HG03565 (cell line): ENCODE data around the gene SPDYE4.

ENCODE experiments used
- ATAC-seq: cut with Tn5 transposase; IDR thresholded peaks from one replicate; pipeline ENCODE4 v1.9.1; 2021; ENCODE audit warnings: mild to moderate bottlenecking, moderate library complexity; ENCODE audit not compliant: unreplicated experiment

Gene SPDYE4

DNA sequence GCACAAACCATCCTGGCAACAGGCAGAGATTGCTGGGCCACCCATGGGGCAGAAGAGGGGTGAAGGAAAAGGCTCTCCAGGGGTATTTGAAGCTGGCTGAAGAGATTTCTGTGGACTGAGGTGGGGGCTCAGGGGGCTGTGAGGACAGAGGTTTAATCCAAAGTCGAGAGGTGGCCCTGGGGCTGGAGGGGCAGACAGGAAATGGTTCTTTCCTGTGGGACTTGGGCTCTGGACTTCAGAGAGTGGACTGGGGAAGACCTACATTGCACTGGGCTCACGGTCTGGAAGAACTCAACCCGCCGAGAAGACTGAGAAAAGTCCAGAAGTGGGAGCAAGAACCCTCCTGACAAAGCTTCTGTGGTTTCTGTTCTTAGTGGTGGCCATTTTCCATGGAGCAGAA lies 16.6 kb downstream of the SPDYE4 start:
- ATAC-seq, result no peak

GRCh38 chr17:8741366-8741765 lies 17.0 kb downstream of the SPDYE4 start:
- no peak for ATAC-seq

GRCh38 chr17:8740486-8740885 lies 17.9 kb downstream of the SPDYE4 start:
- no peak for ATAC-seq

DNA sequence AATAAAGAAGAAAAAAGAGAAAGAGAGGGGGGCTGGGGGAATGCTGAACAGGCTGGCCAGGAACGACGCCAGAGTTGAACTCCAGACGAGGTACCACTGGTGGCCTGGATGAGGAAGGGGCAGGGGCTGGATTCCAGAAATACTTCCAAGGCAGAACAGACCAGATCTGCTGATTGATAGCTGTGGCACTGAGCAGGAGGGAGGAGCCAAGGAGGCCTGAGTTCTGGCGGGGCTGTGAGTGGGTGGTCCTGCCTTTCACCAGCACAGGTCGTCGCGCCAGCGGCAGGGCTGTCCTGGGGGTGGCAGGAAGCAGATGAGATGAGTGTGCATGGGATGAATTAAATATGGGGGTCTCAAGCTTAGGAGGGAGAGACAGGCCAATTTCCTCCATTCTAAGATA lies 19.2 kb downstream of the SPDYE4 start:
- ATAC-seq, result no peak

GRCh38 chr17:8736796-8737195 lies 21.6 kb downstream of the SPDYE4 start:
- no peak for ATAC-seq

DNA sequence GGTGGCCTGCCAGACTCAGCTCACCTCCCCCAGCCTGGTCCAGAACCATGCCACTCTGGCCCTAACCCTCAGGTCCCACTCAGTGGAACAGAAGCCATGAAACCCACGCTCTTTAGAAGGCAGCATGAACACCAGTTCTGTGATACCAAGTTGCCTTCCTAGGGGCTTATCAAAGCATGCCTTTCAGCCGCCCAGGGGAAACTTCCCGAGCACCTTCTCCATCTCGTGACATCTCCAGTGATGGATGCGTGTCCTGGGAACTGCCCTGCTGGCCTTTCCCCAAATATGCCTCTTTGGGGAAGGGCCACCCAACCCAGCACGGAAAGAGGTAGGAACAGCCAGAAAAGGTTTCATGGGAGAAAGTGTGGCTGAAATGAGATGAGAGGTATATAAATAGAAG lies 22.0 kb downstream of the SPDYE4 start:
- no peak for ATAC-seq

- ATAC-seq, result no peak
Observed at GRCh38 chr17:8735336-8735939, 22.9 kb downstream of the SPDYE4 start.

DNA sequence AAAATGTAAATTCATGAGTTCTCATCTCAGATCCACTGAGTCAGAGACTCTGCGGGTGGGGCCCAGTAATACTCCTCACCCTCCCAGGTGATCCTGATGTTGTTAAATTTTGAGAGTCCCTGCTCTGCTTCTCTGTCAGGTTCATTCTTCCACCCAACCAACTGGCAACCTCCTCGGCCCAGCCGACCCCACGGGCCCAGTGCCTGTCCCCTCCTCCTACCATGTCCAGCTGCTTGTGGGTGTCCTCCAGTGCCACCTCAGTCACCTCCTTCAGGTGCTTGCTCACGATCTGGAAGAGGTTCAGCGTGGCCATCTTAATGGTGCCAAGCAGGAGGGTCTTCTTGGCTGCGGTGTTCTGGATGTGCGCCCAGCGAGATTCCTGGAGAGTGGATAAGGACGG lies 23.5 kb downstream of the SPDYE4 start:
- no peak for ATAC-seq

GRCh38 chr17:8732406-8733085 lies 25.8 kb downstream of the SPDYE4 start:
- ATAC-seq, result no peak

DNA sequence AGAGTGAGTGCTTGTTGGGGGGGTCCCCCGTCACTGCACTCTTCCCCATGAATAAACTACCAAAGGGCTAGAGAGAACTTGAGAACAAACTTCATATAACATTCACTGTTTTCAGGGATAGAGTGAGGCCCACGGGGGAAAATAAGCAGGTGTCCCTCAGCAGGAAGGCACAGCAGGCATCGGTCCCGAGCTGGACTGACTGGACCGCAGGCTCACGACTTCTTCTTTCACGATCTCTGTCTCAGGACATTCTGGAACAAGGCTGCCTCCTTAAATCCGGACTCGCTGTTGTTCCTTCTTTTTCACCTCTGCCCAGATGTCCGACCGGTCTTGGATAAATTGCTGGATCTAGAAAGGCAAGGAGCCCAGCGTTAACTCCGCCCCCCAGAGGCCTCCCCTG lies 28.5 kb downstream of the SPDYE4 start:
- ATAC-seq, result no peak

GRCh38 chr17:8729421-8729820 lies 28.9 kb downstream of the SPDYE4 start:
- no peak for ATAC-seq

DNA sequence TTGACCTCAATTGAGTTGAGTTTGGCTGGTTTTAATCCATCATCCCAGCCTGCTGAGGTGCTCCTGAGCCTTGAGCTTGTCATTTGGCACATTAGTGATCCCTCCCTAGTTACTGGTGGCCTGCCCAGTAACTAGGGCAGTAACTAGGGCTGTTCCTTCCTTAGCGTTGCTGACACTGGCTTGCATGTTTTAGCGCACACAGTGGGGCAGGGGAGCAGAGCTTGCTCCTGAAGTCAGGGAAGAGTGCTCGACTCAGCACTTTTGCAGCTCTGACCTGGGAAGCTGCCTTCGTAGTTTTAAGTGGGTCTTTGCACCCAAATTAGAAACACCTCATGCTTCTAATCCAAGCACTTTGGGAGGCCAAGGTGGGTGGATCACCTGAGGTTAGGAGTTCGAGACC lies 29.4 kb downstream of the SPDYE4 start:
- no peak for ATAC-seq

DNA sequence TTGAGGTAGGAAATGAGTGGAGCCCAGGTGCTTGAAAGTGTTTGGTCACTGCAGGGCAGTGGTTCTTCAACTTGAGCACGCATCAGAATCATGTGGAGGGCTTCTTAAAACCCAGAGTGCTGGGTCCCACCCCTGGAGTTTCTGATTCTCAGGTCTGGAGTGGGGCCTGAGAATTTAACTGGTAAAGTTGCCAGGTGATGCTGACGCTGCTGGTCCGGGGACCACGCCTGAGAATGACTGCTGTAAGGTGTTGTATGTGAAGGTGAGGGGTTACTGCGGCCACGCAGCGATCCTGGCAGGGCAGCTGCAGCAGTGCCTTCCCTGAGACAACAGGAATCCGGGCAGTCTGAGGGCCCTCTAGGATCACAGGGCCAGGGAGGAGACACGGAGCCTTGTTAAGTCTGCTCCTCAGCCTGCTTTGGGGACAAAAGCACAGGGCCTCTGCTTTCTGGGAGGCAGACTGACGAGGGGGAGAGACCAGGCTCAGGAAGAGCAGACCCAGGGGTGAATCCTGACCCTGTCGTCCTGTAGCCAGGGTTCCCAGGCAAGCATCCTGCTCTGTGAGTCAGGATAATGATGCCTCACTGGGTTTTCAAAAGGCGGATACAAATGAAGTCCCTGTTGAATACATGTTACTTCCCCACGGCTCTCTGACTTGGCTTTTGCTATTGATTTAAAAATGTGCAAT lies 30.0 kb downstream of the SPDYE4 start:
- ATAC-seq, result no peak

DNA sequence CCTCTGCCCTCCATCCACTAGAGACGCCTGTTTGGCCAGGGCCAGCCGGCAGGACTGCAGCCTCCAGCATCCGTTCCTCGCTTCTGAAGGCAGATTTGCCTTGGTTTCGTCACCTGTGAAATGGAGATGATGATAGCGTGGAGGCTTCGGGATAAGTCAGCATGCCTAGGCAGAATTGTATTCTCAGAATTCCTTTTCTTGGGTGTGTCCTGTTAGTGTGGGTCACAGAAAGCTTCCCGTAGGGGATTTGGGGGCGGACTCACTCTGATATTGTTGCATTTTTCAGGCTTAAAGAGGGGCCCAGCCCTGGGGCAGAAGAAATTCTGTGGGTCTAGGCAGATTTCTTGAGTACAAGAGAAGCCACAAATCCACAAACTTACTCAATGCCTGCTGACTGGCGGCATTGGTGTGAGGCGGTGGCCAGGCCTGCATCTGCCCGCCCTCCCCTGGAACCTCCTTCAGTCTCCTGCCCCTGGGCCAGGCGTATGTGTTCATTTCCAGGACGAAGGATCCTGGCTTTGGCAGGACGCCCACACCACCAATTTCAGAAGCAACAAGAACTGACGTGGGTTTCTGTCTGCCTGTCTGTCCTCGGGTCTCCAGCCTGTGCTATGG lies 31.3 kb downstream of the SPDYE4 start:
- ATAC-seq, result no peak

GRCh38 chr17:8725881-8726876 lies 32.2 kb downstream of the SPDYE4 start:
- no peak for ATAC-seq

GRCh38 chr17:8724451-8724850 lies 33.9 kb downstream of the SPDYE4 start:
- no peak for ATAC-seq

DNA sequence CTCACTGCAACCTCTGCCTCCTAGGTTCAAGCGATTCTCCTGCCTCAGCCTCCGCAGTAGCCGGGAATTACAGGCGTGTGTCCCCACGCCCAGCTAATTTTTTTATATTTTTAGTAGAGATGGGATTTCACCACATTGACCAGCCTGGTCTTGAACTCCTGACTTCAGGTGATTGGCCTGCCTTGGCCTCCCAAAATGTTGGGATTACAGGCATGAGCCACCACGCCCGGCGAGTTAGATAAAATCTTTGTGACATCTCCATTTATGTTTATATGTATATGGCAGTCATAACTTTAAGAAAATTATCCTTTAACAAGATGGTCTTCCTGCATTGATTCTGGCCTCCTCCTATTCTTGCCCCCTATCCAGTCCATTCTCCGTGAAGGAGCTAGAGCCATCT lies 37.8 kb downstream of the SPDYE4 start:
- no peak for ATAC-seq

- ATAC-seq, result no peak
Observed at GRCh38 chr17:8719291-8720246, 38.8 kb downstream of the SPDYE4 start.

- ATAC-seq, result no peak
Observed at GRCh38 chr17:8718001-8718563, 40.3 kb downstream of the SPDYE4 start.
